Testis (tissue), 3 donors: ENCODE results near the gene NOX3. TPM values are rescaled to one million over a fixed set of nuclear protein-coding genes. Genes with fewer than 3 reads are reported as not detected.

Experiments used
- DNase-seq: peaks from one replicate; pipeline ENCODE4 v3.0.0-alpha.2; 2019
- H3K27ac ChIP-seq, 2 donors: fragments of 200-600 bp; sonication (generic); one replicate each; pipeline ENCODE4 v1.5.1; 2019
- H3K27me3 ChIP-seq: fragments of 200-600 bp; sonication (generic); one replicate; pipeline ENCODE4 v1.5.1; 2019
- H3K36me3 ChIP-seq: fragments of 200-600 bp; sonication (generic); one replicate; pipeline ENCODE4 v1.5.1; 2017; ENCODE audit warnings: low read depth; ENCODE audit errors: missing control alignments
- H3K4me1 ChIP-seq: fragments of 200-600 bp; sonication (generic); one replicate; pipeline ENCODE4 v1.5.1; 2019
- H3K4me3 ChIP-seq, 2 donors: fragments of 200-600 bp; sonication (generic); one replicate each; pipeline ENCODE4 v1.5.1; 2017 to 2019
- H3K9me3 ChIP-seq: fragments of 200-600 bp; sonication (generic); one replicate; pipeline ENCODE4 v1.5.1; 2017
- CTCF ChIP-seq, 3 experiments: fragments of 450-650 bp in 2 of 3; fragments of 200-600 bp in 1 of 3; sonication (generic) in 1 of 3; IDR thresholded peaks; one replicate each; pipeline ENCODE4 v1.5.1; 2016 to 2019; ENCODE audit warnings: antibody characterized with exemption in 3 of 3, mild to moderate bottlenecking in 2 of 3, moderate library complexity in 1 of 3
- POLR2A ChIP-seq: fragments of 450-650 bp; IDR thresholded peaks from one replicate; pipeline ENCODE4 v1.6.1; 2017; ENCODE audit warnings: antibody characterized with exemption, mild to moderate bottlenecking, moderate library complexity
- WGBS, 2 donors: methylation state at CpG; one replicate each; pipeline ENCODE4 v1.1.5; 2018; 5-methylcytosine and 5-hydroxymethylcytosine counted together
- intact Hi-C: fragments of 100-400 bp; cut with DNase I; formaldehyde crosslinking; loops from one replicate; pipeline ENCODE4 v1.15.1; 2023; ENCODE audit warnings: low total_unique reads
- polyA plus RNA-seq: library from polyadenylated mRNA; stranded (reverse); fragments of 350-450 nt; fragmentation: Illumina TruSeq; extraction: RNeasy Lipid Tissue Mini Kit (QIAGEN cat#74804); gene quantifications from one replicate; pipeline ENCODE4 v1.2.3, GENCODE V29; 2014; ENCODE audit warnings: low read depth, low replicate concordance; ENCODE audit not compliant: insufficient read depth
- total RNA-seq, 2 donors: library from RNA; depleted of rRNA; stranded (reverse); fragments of >200 nt; gene quantifications; one replicate each; pipeline ENCODE4 v1.2.3, GENCODE V29; 2016

Gene NOX3
- total and polyA plus RNA-seq, 3 donors from 2014 or later, result not detected

DNA sequence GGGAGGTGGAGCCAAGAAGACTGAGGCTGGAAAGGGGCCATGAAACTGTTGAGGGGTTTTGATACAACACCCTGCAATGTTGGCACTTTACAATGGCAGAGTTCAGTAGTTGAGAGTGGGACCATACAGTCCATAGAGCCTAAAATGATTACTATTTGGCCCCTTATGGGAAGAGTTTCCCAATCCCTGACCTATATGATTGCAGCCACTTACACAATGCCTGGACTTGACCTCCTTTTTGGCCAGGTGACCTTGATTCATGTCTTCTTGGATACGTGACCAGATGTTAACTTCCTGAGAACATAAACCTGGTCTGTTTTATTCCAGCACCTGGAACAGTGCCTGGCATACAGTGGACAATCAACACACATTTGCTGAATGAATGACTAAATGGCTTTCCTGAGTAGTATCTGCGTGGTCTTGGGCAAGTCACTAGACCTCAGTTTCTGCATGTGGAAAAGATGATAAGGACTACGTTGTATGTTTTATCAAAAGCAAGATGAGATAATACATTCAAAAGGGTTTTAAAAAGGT is 58.4 kb downstream of the NOX3 start:
- DNase-seq, result no peak
- no peaks in the 10 kb centered on the region for H3K9me3 ChIP-seq
- WGBS, 2 donors, result 77% methylated on average over 3 of the region's 3 CpGs

GRCh38 chr6:155396605-155397004 is 59.0 kb downstream of the NOX3 start:
- TF ChIP-seq POLR2A, result no peak
- TF ChIP-seq CTCF (IDR thresholded peaks at IDR 0.05), result no peak

More for the DNA sequence above, 58.4 kb downstream of the NOX3 start:
- Histone ChIP-seq H3K4me1 (no peaks in the 10 kb centered on the region), H3K27me3 (no peaks in the 10 kb centered on the region), H3K27ac (no peak overlapping the region), H3K36me3 (no peaks in the 10 kb centered on the region), H3K4me3 (no peak overlapping the region)
- intact Hi-C loops, result no loop called here
- TF ChIP-seq POLR2A (no peak), CTCF (IDR thresholded peaks at IDR 0.05) (no peak)

DNA sequence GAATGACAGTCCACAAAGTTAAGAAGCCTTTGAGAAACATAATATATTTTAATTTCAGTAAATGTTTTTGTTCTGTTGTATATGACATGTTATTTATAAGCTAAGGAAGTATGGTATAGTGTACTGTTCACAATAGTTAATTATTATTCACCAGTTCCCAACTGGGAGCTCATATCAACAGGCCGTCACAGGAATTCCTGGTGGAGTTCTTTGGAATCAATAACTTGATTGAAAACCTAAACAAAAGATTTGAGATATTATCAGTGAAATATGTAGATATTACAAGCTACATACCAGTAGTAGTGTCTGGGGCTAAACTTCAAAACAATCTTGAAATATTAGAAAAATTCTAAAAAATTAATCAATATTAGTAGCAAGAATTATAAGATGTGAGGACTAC is 60.3 kb downstream of the NOX3 start:
- Histone ChIP-seq H3K4me3 (no peak overlapping the region), H3K27ac (no peak overlapping the region), H3K4me1 (no peaks in the 10 kb centered on the region), H3K27me3 (no peaks in the 10 kb centered on the region), H3K9me3 (no peaks in the 10 kb centered on the region), H3K36me3 (no peaks in the 10 kb centered on the region)
- intact Hi-C loops, result no loop called here
- no peak for DNase-seq
- TF ChIP-seq POLR2A (no peak), CTCF (IDR thresholded peaks at IDR 0.05) (no peak)
- WGBS, 2 donors, result 94 to 95% methylated on average over 1 of the region's 1 CpG

More at GRCh38 chr6:155396605-155397004, 59.0 kb downstream of the NOX3 start:
- Histone ChIP-seq H3K4me3 (no peak overlapping the region), H3K36me3 (no peaks in the 10 kb centered on the region), H3K4me1 (no peaks in the 10 kb centered on the region), H3K9me3 (no peaks in the 10 kb centered on the region), H3K27me3 (no peaks in the 10 kb centered on the region), H3K27ac (no peak overlapping the region)
- DNase-seq, result no peak
- 93% methylated on average over 5 of the region's 5 CpGs for WGBS, 2 donors
- intact Hi-C loops, result no loop called here

DNA sequence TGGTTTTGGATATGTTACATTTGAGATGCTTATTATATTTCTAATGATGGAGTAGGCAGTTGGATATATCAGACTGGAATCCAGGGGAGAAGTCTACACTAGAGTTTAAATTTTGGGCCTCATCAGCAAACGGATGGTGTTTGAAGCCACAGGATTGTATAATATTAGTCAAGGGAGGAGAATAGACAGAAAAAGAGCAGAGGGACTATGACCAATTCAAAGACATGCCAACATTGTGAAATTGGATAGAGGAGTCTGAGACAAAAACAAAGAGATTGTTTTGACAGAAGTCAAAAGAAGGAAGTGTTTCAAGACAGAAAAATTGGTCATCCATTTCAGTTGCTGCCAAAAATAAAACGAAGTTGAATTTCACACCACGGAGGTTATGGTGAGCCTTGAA is 66.5 kb downstream of the NOX3 start:
- H3K27me3 ChIP-seq, result no peaks in the 10 kb centered on the region
- H3K4me3 ChIP-seq, result no peak overlapping the region
- H3K4me1 ChIP-seq, result no peaks in the 10 kb centered on the region
- no peaks in the 10 kb centered on the region for H3K36me3 ChIP-seq
- no peaks in the 10 kb centered on the region for H3K9me3 ChIP-seq
- WGBS, 2 donors, result 75 to 86% methylated on average over 3 of the region's 3 CpGs
- H3K27ac ChIP-seq, result no peak overlapping the region
- intact Hi-C loops, result no loop called here
- DNase-seq, result no peak
- TF ChIP-seq CTCF (IDR thresholded peaks at IDR 0.05) (no peak), POLR2A (no peak)

DNA sequence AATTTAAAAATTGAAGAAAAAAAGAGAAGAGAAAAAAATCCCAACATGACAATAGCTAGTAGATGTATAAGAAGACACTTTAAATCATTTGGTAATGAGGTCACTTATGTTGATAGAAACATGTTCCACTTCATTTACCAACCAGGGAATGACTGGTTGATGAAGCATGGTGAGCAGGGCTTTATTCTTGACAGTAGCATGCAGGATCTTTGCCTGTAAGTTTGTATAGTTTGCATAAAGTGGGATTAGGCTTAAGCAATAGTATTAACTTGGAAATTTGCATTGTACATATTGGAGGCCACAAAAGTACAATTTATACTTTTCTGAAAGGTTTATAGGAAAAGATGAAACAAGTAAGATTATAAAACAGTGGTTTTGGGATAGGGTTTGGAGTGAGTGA is 67.0 kb downstream of the NOX3 start:
- no peaks in the 10 kb centered on the region for H3K36me3 ChIP-seq
- H3K9me3 ChIP-seq, result no peaks in the 10 kb centered on the region
- no peaks in the 10 kb centered on the region for H3K4me1 ChIP-seq
- no peak overlapping the region for H3K4me3 ChIP-seq
- no peak for DNase-seq
- intact Hi-C loops, result no loop called here
- no peaks in the 10 kb centered on the region for H3K27me3 ChIP-seq
- TF ChIP-seq POLR2A (no peak), CTCF (IDR thresholded peaks at IDR 0.05) (no peak)
- no peak overlapping the region for H3K27ac ChIP-seq
